ENCODE data around the gene ZNF576. TPM values are rescaled to one million over a fixed set of nuclear protein-coding genes. Genes with fewer than 3 reads are reported as not detected.

ZNF576 gene
- total and polyA plus RNA-seq, 3 experiments from 2014 or later, result 9.3 to 20.9 (median 19.5) TPM

- H3K4me1 Mint-ChIP-seq, result peaks cover 3 to 10% (median 7%) of the 10 kb centered on the region in 3 donors
- H3K4me1 ChIP-seq (ENCODE audit: insufficient read depth, low read length), result no peaks in the 10 kb centered on the region
- no peak overlapping the region for H3K27ac ChIP-seq (ENCODE audit: low read depth, low read length)
- no peaks in the 10 kb centered on the region for H3K27me3 Mint-ChIP-seq
- peaks cover 0 to 51% (median 7%) of the 10 kb centered on the region in 3 donors for H3K36me3 Mint-ChIP-seq
- no peak for DNase-seq
- peak overlapping the region in 3 of 8 donors; percentile 56 to 90 (median 71) for H3K27ac Mint-ChIP-seq
- peaks cover 1% of the 10 kb centered on the region for H3K36me3 ChIP-seq (ENCODE audit: insufficient read depth, low read length)
- no peak overlapping the region for H3K4me3 Mint-ChIP-seq
- CTCF ChIA-PET, result interaction anchor here (1.1 to 1.3 kb wide), 2 partner anchors 11 to 48 kb away, joined by 3 read pairs; partner anchors contain the start of gene IRGQ
- POLR2A ChIA-PET, result no interaction called here
- H3K9me3 Mint-ChIP-seq, result no peaks in the 10 kb centered on the region
- no peaks in the 10 kb centered on the region for H3K9me3 ChIP-seq (ENCODE audit: low read length)
- no peaks in the 10 kb centered on the region for H3K27me3 ChIP-seq (ENCODE audit: insufficient read depth, low read length, poor library complexity, severe bottlenecking)
- H3K4me3 ChIP-seq (ENCODE audit: low read length), result no peak overlapping the region
Observed at GRCh38 chr19:43606569-43607229, 10.3 kb downstream of the ZNF576 start.

DNA sequence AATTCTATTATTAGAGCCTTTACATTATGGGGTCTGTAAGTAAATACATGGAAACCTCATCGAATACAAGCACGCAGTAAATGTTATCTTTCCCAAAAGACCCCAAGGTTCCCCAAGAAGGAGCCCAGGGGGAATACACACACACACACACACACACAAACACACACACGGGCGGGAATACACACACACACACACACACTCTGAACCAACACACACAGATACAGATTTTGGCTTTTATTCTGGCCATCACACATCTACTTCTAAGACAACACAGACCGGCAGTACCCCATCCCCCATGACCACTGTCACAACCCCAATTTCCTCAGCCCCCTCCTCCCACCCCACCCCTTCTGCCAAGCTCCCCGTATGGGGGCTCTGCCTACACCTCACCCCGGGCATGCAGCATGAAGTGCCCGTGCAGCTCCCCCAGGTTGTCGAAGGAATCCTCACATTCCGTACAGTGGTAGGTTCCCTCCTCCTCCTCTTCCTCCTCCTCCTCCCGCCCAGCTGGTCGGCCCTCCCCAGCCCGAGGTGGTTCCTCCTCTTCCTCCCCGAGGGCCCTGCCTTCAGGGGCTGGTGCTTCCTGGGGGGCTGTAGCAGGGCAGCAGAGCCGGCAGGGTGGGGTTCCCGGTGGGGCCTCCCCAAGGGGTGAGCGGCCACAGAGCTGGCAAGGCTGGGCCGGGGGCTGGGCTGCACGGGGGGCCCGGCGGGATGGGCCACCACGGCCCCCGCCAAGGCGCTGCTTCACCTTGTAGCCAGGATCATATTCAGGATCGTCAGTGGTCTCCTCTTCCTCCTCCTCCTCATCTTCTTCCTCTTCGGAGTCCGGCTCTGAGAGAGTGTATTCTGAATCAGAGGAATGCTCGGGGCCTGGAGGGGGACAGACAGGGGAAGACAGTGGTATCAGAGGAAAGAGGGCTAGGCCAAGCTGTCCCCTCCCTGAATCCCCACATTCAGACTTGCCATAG lies 11.1 kb downstream of the ZNF576 start:
- no peak overlapping the region for H3K4me3 ChIP-seq (ENCODE audit: low read length)

GRCh38 chr19:43609872-43610271 lies 13.5 kb downstream of the ZNF576 start:
- POLR2A ChIA-PET, result no interaction called here
- Mint-ChIP-seq H3K4me3 (no peak overlapping the region), H3K27me3 (no peaks in the 10 kb centered on the region), H3K9me3 (no peaks in the 10 kb centered on the region), H3K27ac (peak overlapping the region in 4 of 8 donors; percentile 27 to 66 (median 42)), H3K4me1 (peaks cover 25 to 32% (median 26%) of the 10 kb centered on the region in 3 donors), H3K36me3 (peaks cover 0 to 60% (median 16%) of the 10 kb centered on the region in 3 donors)
- H3K4me3 ChIP-seq (ENCODE audit: low read length), result no peak overlapping the region
- CTCF ChIA-PET, result interaction anchor here (1.3 kb wide), 1 partner anchor 55 kb away, joined by 3 read pairs; no protein-coding TSS in a partner anchor
- H3K4me1 ChIP-seq (ENCODE audit: insufficient read depth, low read length), result no peaks in the 10 kb centered on the region
- no peaks in the 10 kb centered on the region for H3K27me3 ChIP-seq (ENCODE audit: insufficient read depth, low read length, poor library complexity, severe bottlenecking)
- H3K36me3 ChIP-seq (ENCODE audit: insufficient read depth, low read length), result peaks cover 5% of the 10 kb centered on the region
- no peak overlapping the region for H3K27ac ChIP-seq (ENCODE audit: low read depth, low read length)
- H3K9me3 ChIP-seq (ENCODE audit: low read length), result no peaks in the 10 kb centered on the region
- no peak for DNase-seq

More for the DNA sequence above, 11.1 kb downstream of the ZNF576 start:
- Mint-ChIP-seq H3K36me3 (peaks cover 0 to 51% (median 11%) of the 10 kb centered on the region in 3 donors), H3K27me3 (no peaks in the 10 kb centered on the region), H3K27ac (peak overlapping the region in 5 of 8 donors; percentile 6 to 90 (median 56)), H3K9me3 (no peaks in the 10 kb centered on the region), H3K4me1 (peaks cover 8 to 13% (median 12%) of the 10 kb centered on the region in 3 donors), H3K4me3 (no peak overlapping the region)
- Histone ChIP-seq H3K9me3 (ENCODE audit: low read length) (no peaks in the 10 kb centered on the region), H3K27ac (ENCODE audit: low read depth, low read length) (no peak overlapping the region), H3K36me3 (ENCODE audit: insufficient read depth, low read length) (peaks cover 5% of the 10 kb centered on the region), H3K27me3 (ENCODE audit: insufficient read depth, low read length, poor library complexity, severe bottlenecking) (no peaks in the 10 kb centered on the region), H3K4me1 (ENCODE audit: insufficient read depth, low read length) (no peaks in the 10 kb centered on the region)
- no peak for DNase-seq
- CTCF ChIA-PET, result interaction anchor here (1.1 to 1.3 kb wide), 2 partner anchors 12 to 48 kb away, joined by 3 read pairs; partner anchors contain the start of gene IRGQ
- POLR2A ChIA-PET, result no interaction called here

DNA sequence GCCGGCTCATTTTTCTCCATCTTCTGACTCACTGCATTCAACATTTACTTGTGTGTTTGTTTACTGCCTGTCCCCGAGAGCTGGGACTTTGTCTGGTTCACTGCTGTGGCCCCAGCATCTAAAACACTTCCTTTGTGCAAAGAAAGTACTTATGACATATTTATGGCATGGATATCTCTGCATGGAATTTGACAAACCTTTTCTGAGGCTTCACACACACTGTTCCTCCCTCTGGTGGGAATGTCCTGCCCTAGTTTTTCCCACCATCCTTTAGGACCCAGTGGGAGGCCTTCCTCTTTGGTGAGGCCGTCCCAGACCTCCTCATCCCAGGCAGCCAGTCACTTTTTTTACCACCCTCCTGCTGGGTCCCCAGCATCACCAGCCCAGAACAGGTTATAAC lies 14.1 kb downstream of the ZNF576 start:
- Histone ChIP-seq H3K36me3 (ENCODE audit: insufficient read depth, low read length) (peaks cover 5% of the 10 kb centered on the region), H3K27ac (ENCODE audit: low read depth, low read length) (no peak overlapping the region), H3K4me3 (ENCODE audit: low read length) (no peak overlapping the region), H3K27me3 (ENCODE audit: insufficient read depth, low read length, poor library complexity, severe bottlenecking) (no peaks in the 10 kb centered on the region), H3K9me3 (ENCODE audit: low read length) (no peaks in the 10 kb centered on the region), H3K4me1 (ENCODE audit: insufficient read depth, low read length) (no peaks in the 10 kb centered on the region)
- peak overlapping the region in 4 of 8 donors; percentile 33 to 74 (median 60) for H3K27ac Mint-ChIP-seq
- CTCF ChIA-PET, result no interaction called here
- peaks cover 0 to 57% (median 16%) of the 10 kb centered on the region in 3 donors for H3K36me3 Mint-ChIP-seq
- H3K4me3 Mint-ChIP-seq, result no peak overlapping the region
- no peaks in the 10 kb centered on the region for H3K9me3 Mint-ChIP-seq
- DNase-seq, result no peak
- no peaks in the 10 kb centered on the region for H3K27me3 Mint-ChIP-seq
- POLR2A ChIA-PET, result no interaction called here
- peaks cover 26 to 36% (median 26%) of the 10 kb centered on the region in 3 donors for H3K4me1 Mint-ChIP-seq

DNA sequence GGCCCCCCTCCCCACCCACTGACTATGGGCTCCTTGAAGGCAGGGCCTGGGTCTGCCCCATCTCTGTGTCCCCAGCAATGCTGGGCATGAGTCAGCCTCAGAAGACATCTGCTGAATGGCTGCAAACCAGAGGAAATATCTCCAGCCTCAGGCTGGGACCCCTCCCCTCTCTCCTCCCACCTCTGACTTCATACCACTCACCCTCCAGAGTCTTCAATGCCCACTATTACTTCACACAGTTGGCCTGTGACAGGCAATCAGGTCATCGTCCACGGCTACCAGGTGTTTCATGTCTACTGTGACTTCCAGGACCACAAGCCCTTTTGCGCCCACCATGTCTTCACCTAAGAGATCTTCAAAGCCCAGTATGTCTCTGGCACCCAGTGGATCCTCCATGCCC lies 15.4 kb downstream of the ZNF576 start, which contains the start of gene SRRM5:
Gene SRRM5 (plus strand): TSS at position 301 of the 400 bp plus-strand sequence. CDS start 34 bp downstream, at position 335.
- Mint-ChIP-seq H3K9me3 (no peaks in the 10 kb centered on the region), H3K27me3 (no peaks in the 10 kb centered on the region), H3K36me3 (peaks cover 0 to 51% (median 16%) of the 10 kb centered on the region in 3 donors), H3K27ac (peak within 1 kb of the TSS in 6 of 8 donors; percentile 58 to 78 (median 72)), H3K4me1 (peaks cover 30 to 41% (median 31%) of the 10 kb centered on the region in 3 donors), H3K4me3 (peak within 1 kb of the TSS in 1 of 7 donors; percentile 50)
- Histone ChIP-seq H3K9me3 (ENCODE audit: low read length) (no peaks in the 10 kb centered on the region), H3K27me3 (ENCODE audit: insufficient read depth, low read length, poor library complexity, severe bottlenecking) (no peaks in the 10 kb centered on the region), H3K36me3 (ENCODE audit: insufficient read depth, low read length) (peaks cover 5% of the 10 kb centered on the region), H3K4me3 (ENCODE audit: low read length) (no peak within 1 kb of the TSS), H3K4me1 (ENCODE audit: insufficient read depth, low read length) (peaks cover 3% of the 10 kb centered on the region), H3K27ac (ENCODE audit: low read depth, low read length) (no peak within 1 kb of the TSS)
- ChIA-PET CTCF (no interaction called here), POLR2A (no interaction called here)
- no peak for DNase-seq

GRCh38 chr19:43612374-43612773 lies 16.0 kb downstream of the ZNF576 start:
- Histone ChIP-seq H3K36me3 (ENCODE audit: insufficient read depth, low read length) (peaks cover 5% of the 10 kb centered on the region), H3K9me3 (ENCODE audit: low read length) (no peaks in the 10 kb centered on the region), H3K4me3 (ENCODE audit: low read length) (no peak overlapping the region), H3K27me3 (ENCODE audit: insufficient read depth, low read length, poor library complexity, severe bottlenecking) (no peaks in the 10 kb centered on the region), H3K4me1 (ENCODE audit: insufficient read depth, low read length) (peaks cover 3% of the 10 kb centered on the region), H3K27ac (ENCODE audit: low read depth, low read length) (no peak overlapping the region)
- ChIA-PET CTCF (no interaction called here), POLR2A (no interaction called here)
- Mint-ChIP-seq H3K36me3 (peaks cover 0 to 46% (median 14%) of the 10 kb centered on the region in 3 donors), H3K4me1 (peaks cover 30 to 47% (median 31%) of the 10 kb centered on the region in 3 donors), H3K9me3 (no peaks in the 10 kb centered on the region), H3K4me3 (no peak overlapping the region), H3K27me3 (no peaks in the 10 kb centered on the region), H3K27ac (peak overlapping the region in 1 of 8 donors; percentile 58)
- DNase-seq, result no peak

- Histone ChIP-seq H3K27me3 (ENCODE audit: insufficient read depth, low read length, poor library complexity, severe bottlenecking) (no peaks in the 10 kb centered on the region), H3K4me3 (ENCODE audit: low read length) (no peak overlapping the region), H3K27ac (ENCODE audit: low read depth, low read length) (no peak overlapping the region), H3K36me3 (ENCODE audit: insufficient read depth, low read length) (peaks cover 5% of the 10 kb centered on the region), H3K4me1 (ENCODE audit: insufficient read depth, low read length) (peaks cover 22% of the 10 kb centered on the region), H3K9me3 (ENCODE audit: low read length) (no peaks in the 10 kb centered on the region)
- no peak for DNase-seq
- POLR2A ChIA-PET, result no interaction called here
- H3K27me3 Mint-ChIP-seq, result no peaks in the 10 kb centered on the region
- H3K4me1 Mint-ChIP-seq, result peaks cover 38 to 67% (median 45%) of the 10 kb centered on the region in 3 donors
- CTCF ChIA-PET, result interaction anchor here (1.6 kb wide), 1 partner anchor 97 kb away, joined by 3 read pairs; no protein-coding TSS in a partner anchor
- no peak overlapping the region for H3K4me3 Mint-ChIP-seq
- H3K36me3 Mint-ChIP-seq, result peaks cover 0 to 41% (median 11%) of the 10 kb centered on the region in 3 donors
- H3K9me3 Mint-ChIP-seq, result no peaks in the 10 kb centered on the region
- H3K27ac Mint-ChIP-seq, result peak overlapping the region in 4 of 8 donors; percentile 23 to 90 (median 30)
Observed at GRCh38 chr19:43616306-43616705, 19.9 kb downstream of the ZNF576 start.

Data from CD8-positive, alpha-beta memory T cell (primary cell).